Femur (tissue), 1 donor: ENCODE measurements around the gene MOBP.
A peak's percentile ranks its signal among the peaks of the same experiment; 100 is the strongest.
"Not testable (repeated sequence)": the region's sequence is repeated elsewhere in the genome, so short reads cannot be mapped to it uniquely, and the experiment has no call there.

Experiments used
- DNase-seq: peaks from one replicate; pipeline ENCODE4 v3.0.0-alpha.2; 2017

MOBP gene

GRCh38 chr3:39467394-39468107 lies at the start of gene MOBP:
TSS of gene MOBP (plus strand) at chr3:39467680. CDS start at chr3:39502070, 34,390 bp downstream.
- no peak for DNase-seq

- not testable (repeated sequence) for DNase-seq
These were observed 48.8 kb upstream of the MOBP start for GRCh38 chr3:39418556-39419225.

GRCh38 chr3:39419742-39420315 lies 47.7 kb upstream of the MOBP start:
- DNase-seq: no peak

GRCh38 chr3:39420543-39420942 lies 46.9 kb upstream of the MOBP start:
- DNase-seq: no peak

GRCh38 chr3:39423436-39423970 lies 44.0 kb upstream of the MOBP start:
- no peak for DNase-seq

- DNase-seq: no peak
These were observed 41.2 kb upstream of the MOBP start for GRCh38 chr3:39426312-39426711.

- no peak for DNase-seq
These were observed 40.0 kb upstream of the MOBP start for GRCh38 chr3:39427506-39427905.

GRCh38 chr3:39428745-39429201 lies 38.7 kb upstream of the MOBP start:
- no peak for DNase-seq

- DNase-seq: no peak
These were observed 38.0 kb upstream of the MOBP start for GRCh38 chr3:39429466-39429865.

GRCh38 chr3:39432342-39432741 lies 35.1 kb upstream of the MOBP start:
- no peak for DNase-seq

- DNase-seq: no peak
These were observed 33.8 kb upstream of the MOBP start for GRCh38 chr3:39433642-39434041.

- DNase-seq: no peak
These were observed 32.9 kb upstream of the MOBP start for GRCh38 chr3:39434574-39434973.

GRCh38 chr3:39435006-39435748 lies 32.3 kb upstream of the MOBP start:
- DNase-seq: no peak

- no peak for DNase-seq
These were observed 28.6 kb upstream of the MOBP start for GRCh38 chr3:39438880-39439279.

- DNase-seq: no peak
These were observed 27.2 kb upstream of the MOBP start for GRCh38 chr3:39440316-39440715.

GRCh38 chr3:39443530-39443929 lies 23.9 kb upstream of the MOBP start:
- no peak for DNase-seq

- DNase-seq: no peak
These were observed 21.6 kb upstream of the MOBP start for GRCh38 chr3:39445927-39446326.

GRCh38 chr3:39446444-39446843 lies 21.0 kb upstream of the MOBP start:
- no peak for DNase-seq

- DNase-seq: peak; percentile 66
These were observed 19.6 kb upstream of the MOBP start for GRCh38 chr3:39447637-39448483.

GRCh38 chr3:39448506-39449233 lies 18.8 kb upstream of the MOBP start:
- no peak for DNase-seq

- DNase-seq: no peak
These were observed 17.7 kb upstream of the MOBP start for GRCh38 chr3:39449796-39450195.
